Measurements from ENCODE around the gene GALM. TPM values are rescaled to one million over a fixed set of nuclear protein-coding genes. Genes with fewer than 3 reads are reported as not detected.
"Not testable (repeated sequence)": the region's sequence is repeated elsewhere in the genome, so short reads cannot be mapped to it uniquely, and the experiment has no call there.

GALM gene
- polyA plus RNA-seq (2013, experiment 1 of 2; ENCODE audit: insufficient read length), result 4.1 TPM
- 3.4 TPM for polyA plus RNA-seq (2013, experiment 2 of 2; ENCODE audit: insufficient read length)

DNA sequence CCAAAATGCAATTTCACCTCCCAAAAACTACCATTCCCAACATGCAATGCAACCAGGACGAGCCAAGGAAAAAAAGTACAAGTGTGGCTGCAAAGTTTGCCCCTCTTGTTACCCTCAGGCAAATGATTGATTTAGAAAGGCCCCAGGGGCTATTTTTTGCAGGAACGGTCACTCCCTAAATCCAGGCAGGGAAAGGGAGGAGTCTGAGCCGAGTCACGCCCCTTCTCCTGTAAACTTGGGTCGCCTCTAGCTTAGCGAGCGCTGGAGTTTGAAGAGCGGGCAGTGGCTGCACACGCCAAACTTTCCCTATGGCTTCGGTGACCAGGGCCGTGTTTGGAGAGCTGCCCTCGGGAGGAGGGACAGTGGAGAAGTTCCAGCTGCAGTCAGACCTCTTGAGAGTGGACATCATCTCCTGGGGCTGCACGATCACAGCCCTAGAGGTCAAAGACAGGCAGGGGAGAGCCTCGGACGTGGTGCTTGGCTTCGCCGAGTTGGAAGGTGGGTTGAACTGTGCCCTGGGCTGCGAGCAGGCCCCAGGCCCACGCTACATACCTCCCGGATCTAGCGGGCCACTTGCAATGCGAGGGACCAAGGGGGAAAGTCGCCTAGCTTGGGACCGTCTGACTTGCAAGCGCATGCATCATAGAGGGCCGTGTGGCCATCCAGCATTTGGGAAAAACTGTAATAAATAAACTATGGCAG lies at the start of gene GALM:
TSS of gene GALM (plus strand) at position 261 of the 702 bp plus-strand sequence. CDS start at position 309, 48 bp downstream.
- DNase-seq, result peak; percentile 93

DNA sequence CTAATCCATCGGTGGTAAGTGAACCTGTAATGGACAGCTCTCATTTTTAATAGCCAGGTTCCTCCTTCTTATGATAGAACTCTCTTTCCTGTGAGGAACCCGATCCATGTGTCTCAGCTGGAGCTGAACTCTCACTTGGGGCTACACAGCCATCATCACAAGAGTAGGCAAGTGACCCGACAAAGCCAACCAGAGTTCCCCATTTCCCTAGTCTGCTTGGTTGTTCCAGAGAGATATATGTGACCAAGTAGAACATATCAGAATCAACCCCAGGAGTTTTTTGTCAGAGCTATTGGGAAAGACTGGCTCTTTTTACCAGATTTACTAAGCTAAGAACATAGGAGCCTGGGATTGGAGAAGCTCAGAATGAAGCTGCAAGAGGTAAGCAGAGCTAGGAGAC lies 48.6 kb upstream of the GALM start:
- DNase-seq, result no peak

- DNase-seq, result no peak
These were observed 46.3 kb upstream of the GALM start for GRCh38 chr2:38619458-38620164.

- DNase-seq, result peak; percentile 13
These were observed 45.5 kb upstream of the GALM start for GRCh38 chr2:38620282-38620977.

- no peak for DNase-seq
These were observed 44.9 kb upstream of the GALM start for GRCh38 chr2:38621018-38621417.

GRCh38 chr2:38622210-38622609 lies 43.7 kb upstream of the GALM start:
- DNase-seq, result no peak

- DNase-seq, result no peak
These were observed 39.4 kb upstream of the GALM start for GRCh38 chr2:38626326-38627035.

GRCh38 chr2:38627391-38627790 lies 38.5 kb upstream of the GALM start:
- no peak for DNase-seq

- no peak for DNase-seq
These were observed 36.2 kb upstream of the GALM start for GRCh38 chr2:38629684-38630083.

GRCh38 chr2:38631976-38632375 lies 33.9 kb upstream of the GALM start:
- DNase-seq, result no peak

GRCh38 chr2:38632980-38633379 lies 32.9 kb upstream of the GALM start:
- DNase-seq, result no peak

DNA sequence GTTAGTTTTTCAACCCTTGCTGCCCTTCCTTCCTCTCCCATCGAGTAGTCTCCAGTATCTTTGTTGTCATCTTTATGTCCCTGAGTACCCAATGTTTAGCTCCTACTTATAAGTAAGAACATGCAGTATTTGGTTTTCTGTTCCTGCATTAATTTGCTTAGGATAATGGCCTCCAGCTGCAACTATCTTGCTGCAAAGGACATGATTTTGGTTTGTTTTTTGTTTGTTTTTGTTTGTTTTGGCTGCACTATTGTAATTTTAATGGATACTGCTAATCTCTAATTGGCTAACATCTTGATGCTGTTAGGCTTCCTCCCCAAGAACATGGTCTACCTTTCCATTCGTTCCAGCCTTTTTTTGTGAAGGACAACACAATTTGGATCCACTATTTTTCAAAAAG lies 32.0 kb upstream of the GALM start:
- no peak for DNase-seq

DNA sequence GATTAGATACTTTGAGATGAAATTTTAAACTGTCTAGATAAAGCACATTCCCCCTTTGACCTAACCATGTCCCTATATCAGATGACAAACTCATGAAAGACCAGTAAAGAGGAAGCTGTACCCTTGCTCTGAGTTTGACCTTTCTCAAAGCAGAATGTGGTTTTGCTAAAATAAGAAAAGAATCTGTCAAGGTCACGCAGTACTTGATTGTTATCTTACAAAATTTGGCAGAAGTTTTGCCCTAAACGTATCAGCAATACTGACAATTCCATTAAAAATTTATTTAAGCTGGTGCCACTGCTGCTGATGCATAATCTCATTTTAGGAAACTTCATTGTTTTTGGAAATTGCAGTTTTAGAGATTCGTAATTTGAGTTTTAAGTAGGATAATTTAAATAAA lies 31.2 kb upstream of the GALM start:
- DNase-seq, result no peak

DNA sequence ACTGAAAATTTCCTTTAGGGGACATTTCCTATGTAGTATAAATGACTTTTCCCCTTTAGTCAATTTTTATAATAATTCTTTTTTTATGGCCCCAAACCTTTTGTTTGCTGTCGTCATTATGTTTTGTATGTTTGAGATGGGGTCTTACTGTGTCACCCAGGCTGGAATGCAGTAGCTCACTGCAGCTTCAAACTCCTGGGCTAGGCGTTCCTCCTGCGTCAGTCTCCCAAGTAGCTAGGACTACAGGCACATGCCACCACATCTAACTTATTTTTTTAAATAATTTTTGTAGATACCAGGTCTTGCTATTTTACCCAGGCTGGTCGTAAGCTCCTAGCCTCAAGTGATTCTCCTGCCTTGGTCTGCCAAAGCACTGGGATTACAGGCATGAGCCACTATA lies 30.8 kb upstream of the GALM start:
- DNase-seq, result no peak

DNA sequence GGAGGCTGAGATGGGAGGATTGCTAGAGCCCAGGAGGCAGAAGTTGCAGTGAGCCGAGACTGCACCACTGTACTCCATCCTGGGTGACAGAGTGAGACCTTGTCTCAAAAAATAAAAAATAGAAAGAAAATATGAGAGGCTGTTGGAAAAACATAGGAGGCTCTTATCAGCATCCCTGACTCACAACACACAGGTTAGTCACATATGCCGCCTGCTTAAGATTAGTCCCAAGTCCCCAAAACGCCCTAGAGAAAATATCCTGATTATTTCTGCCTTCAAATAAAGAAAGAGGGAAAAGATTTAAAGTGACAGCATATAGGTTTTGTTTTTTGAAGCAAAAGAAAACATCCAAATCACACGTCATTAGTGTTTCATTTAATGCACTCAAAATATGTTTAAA lies 29.8 kb upstream of the GALM start:
- DNase-seq, result no peak

DNA sequence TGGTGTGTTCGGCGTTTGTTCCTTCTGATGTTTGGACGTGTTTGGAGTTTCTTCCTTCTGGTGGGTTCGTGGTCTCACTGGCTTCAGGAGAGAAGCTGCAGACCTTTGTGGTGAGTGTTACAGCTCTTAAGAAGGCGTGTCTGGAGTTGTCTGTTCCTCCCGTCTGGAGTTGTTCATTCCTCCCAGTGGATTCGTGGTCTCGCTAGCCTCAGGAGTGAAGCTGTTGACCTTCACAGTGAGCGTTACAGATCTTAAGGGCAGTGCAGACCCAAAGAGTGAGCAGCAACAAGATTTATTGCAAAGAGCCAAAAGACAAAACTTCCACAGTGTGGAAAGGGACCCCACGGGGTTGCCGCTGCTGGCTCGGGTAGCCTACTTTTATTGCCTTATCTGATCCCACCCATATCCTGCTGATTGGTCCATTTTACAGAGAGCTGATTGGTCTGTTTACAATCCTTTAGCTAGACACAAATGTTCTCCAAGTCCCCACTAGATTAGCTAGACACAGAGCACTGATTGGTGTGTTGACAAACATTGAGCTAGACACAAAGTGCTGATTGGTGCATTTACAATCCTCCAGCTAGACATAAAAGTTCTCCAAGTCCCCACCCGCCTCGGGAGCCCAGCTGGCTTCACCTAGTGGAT lies 23.4 kb upstream of the GALM start:
- not testable (repeated sequence) for DNase-seq

DNA sequence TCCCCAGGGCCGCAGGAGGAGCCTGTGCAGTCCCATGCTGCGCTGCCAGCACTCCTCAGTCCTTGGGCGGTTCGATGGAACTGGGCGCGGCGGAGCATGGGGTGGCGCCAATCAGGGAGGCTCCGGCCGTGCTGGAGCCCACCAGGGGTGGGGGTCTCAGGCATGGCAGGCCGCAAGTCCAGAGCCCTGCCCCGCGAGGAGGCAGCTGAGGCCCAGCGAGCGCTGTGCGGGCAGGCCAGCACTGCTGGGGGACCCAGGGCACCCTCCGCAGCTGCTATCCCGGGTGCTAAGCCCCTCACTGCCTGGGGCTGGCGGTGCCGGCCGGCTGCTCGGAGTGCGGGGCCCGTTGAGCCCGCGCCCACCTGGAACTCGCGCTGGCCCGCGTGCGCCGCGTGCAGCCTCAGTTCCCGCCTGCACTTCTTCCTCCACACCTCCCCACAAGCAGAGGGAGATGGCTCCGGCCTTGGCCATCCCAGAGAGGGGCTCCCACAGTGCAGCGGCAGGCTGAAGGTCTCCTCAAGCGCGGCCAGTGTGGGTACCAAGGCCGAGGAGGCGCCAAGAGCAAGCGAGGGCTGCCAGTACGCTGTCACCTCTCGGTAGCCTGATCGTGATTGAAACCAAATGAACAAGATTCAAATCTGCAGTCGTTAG lies 22.8 kb upstream of the GALM start:
- DNase-seq, result no peak

- DNase-seq, result not testable (repeated sequence)
These were observed 22.0 kb upstream of the GALM start for GRCh38 chr2:38643683-38644511.

DNA sequence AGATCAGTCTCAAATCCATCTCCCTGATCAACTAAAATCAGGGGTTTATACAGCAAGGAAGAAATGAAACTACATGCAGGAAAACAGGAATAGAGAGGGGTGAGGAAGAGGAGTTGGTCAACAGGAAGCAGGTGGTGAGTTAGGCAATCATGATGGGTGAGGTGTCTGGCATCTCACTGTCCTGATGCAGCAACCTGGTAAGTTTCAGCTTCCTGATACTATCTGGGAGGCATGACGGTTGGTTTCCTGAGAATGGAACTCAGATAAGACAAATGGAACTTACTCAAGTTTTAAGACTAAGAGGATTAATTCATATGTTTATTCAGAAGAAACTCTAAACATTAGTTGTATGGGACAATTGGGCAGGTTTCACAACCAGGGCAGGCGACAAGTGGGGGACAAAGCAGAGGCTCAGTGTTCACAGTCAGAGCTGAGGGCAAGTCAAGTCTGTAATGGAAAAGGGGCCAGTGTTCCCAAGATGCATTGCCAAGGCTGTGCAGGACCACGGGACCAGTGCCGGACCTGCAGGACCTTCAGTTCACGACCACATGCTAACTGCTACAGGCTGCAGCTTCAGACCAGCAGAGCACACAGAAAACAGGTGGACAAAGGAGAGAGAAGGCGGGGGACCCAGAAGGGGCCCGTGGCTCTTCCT lies 17.7 kb upstream of the GALM start:
- no peak for DNase-seq

DNA sequence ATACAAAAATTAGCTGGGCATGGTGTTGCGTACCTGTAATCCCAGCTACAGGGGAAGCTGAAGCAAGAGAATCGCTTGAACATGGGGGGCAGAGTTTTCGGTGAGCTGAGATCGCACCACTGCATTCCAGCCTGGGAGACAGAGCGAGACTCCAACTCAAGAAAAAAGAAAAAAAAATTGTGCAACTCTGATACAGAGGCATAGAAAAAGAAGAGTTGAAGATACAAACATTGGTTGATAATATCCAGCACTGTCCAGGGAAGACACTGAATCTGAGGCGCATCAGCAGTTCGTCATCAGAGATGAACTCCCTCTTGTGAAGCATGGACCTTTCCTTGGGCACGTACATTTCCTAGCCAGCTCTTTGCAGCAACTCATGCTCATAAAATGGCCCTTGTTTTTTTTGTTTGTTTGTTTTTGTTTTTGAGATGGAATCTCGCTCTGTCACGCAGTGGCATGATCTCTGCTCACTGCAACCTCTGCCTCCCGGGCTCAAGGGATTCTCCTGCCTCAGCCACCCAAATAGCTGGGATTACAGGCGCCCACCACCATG lies 16.7 kb upstream of the GALM start:
- DNase-seq, result no peak

Measured in fibroblast of skin of back (primary cell).